AG09309 (cell line): ENCODE measurements around the gene MFNG.

ENCODE experiments used
- DNase-seq: peaks from one replicate; pipeline ENCODE4 v3.0.0-alpha.2; 2010; ENCODE audit warnings: low read depth
- H3K4me3 ChIP-seq: 2 replicates; pipeline ENCODE4 v1.5.1; 2011; ENCODE audit warnings: mild to moderate bottlenecking, low read depth, low read length, moderate library complexity; ENCODE audit not compliant: control insufficient read depth
- CTCF ChIP-seq: IDR thresholded peaks from 2 replicates; pipeline ENCODE4 v1.5.1; 2011; ENCODE audit warnings: mild to moderate bottlenecking, low read depth, low read length, inconsistent platforms; ENCODE audit not compliant: insufficient read depth, control insufficient read depth; ENCODE audit errors: missing control alignments

Gene MFNG

DNA sequence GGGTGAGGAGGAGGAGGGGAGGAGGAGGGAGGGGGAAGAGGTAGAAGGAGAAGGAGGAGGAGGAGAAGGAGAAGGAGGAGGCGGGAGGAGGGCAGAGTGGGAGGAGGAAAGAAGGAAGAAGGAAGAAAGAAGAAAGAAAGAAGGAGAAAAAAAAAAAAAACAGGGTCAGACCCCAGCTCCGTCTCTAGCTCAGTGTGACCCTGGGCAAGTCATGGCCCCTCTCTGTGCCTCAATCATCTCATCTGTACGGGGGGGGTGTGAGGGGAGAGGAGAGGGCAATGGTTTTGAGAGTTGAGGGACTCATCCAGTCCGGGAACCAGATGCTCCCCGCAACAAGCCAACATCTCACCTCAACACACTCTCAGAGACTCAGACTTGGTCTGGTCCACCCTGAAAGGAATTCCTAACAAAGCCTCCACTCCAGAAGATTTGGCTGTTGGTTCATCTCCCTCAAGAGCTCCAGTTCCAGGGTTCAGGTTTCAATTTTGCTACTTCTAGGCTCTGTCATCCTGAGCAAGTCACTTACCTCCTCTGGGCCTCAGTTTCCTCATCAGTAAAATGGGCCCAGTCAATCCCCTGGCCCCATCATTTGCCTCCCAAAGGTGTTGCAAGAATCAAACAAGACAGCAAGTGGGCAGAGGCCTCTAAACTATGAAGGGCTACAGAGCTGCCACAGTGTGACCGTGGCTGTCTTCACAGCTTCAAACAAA, 25.4 kb upstream of the MFNG start:
- no peak overlapping the region for H3K4me3 ChIP-seq
- TF ChIP-seq CTCF: no peak
- DNase-seq: no peak

DNA sequence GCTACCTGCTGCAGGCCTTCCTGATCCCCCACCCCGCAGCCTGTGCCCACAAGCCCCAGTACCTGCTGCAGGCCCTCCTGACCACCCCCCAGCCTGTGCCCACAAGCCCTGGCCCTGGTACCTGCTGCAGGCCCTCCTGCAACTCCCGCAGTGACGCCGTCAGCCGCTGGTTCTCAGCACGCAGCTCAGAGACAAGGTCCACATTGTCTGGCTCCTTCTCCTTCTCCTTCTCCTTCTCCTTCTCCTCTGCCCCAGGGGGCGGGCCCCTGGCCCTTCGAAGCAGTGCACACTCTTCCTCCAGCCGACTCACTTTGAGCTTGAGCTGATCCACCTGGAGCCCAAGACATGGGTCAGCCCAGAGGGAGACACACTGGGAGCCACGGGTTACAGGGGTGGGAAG, 23.9 kb upstream of the MFNG start:
- DNase-seq: no peak
- TF ChIP-seq CTCF: no peak
- H3K4me3 ChIP-seq: no peak overlapping the region

GRCh38 chr22:37509059-37509860, 23.1 kb upstream of the MFNG start:
- no peak overlapping the region for H3K4me3 ChIP-seq
- no peak for TF ChIP-seq CTCF
- DNase-seq: no peak

DNA sequence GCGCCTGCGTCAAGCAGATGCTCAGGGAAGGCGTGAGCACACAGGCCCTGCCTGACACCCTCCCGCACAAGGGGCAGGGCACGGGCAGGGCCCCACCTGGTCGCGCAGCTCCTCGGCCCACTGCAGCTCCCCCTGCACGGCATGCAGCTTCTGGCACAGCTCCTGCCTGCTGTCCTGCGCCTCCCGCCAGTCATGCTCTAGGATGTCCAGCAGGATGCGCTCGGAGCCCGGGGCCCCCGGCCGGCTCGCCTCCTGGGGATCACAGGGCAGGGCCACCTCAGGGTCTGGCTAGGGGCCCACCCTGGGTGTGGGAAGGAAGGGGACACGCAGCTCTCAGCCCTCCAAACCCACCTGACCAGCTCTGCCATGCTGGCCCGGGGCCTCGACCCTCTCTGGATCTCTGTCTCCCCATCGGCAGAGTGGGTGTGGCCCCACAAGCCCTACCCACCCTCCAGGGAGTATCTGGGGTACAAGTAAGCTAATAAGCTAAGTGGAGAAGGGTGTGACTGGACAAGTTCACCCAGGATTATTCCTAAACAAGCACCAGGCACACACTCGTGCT, 22.3 kb upstream of the MFNG start:
- DNase-seq: no peak

DNA sequence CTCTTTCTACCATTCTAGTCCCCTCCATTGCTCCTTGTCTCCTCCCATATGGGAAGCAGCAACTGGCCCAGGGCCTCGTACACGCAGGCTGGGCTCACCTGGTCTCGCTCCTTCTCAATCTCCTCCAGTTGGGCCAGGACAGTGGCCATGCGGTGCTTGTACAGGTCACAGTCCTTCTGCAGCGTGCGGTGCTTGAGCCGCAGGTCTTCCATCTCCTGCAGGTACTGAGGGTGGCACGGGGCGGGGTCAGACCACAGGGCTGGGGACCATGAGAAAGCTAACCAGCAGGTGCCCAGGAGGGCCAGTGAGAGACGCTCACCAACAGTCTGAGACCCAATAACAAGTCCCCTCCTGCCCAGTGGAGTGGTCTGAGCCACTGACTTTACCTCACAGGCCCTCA, 21.5 kb upstream of the MFNG start:
- TF ChIP-seq CTCF: no peak
- DNase-seq: no peak
- H3K4me3 ChIP-seq: no peak overlapping the region

More for the DNA sequence above, 22.3 kb upstream of the MFNG start:
- no peak for TF ChIP-seq CTCF
- no peak overlapping the region for H3K4me3 ChIP-seq

DNA sequence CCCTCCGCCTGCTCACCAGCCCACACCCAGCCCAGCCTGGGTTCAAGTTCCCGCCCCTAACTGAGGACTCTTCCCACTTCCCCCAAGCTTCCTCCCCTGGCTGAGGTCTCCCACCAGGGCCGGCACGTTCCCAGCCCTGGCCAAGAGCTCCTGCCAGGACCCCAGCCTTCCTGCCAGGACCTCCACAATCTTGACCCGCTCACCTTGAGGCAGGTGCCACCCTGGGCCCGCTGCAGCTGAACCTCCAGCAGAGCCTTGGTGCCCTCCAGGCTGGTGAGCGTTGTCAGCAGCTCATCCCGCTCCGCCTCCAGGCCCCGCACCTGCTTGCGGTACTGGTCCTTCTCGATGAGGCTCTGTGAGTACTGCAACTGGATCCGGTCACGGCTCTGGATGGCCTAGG, 19.8 kb upstream of the MFNG start:
- DNase-seq: no peak
- TF ChIP-seq CTCF: no peak
- H3K4me3 ChIP-seq: no peak overlapping the region
